ENCODE measurements around the gene ZNF227.
"Not testable (repeated sequence)": the region's sequence is repeated elsewhere in the genome, so short reads cannot be mapped to it uniquely, and the experiment has no call there.

Gene ZNF227

GRCh38 chr19:44236384-44236783 lies 24.1 kb downstream of the ZNF227 start:
- H3K4me3 ChIP-seq (replicated peaks; ENCODE audit: low read depth, low read length) = no peak overlapping the region
- DNase-seq (ENCODE audit: extremely low read depth, low read depth) = no peak
- TF ChIP-seq CTCF (IDR thresholded peaks at IDR 0.05; ENCODE audit: low read depth, low read length, missing control alignments) = no peak

GRCh38 chr19:44252332-44252731 lies 40.0 kb downstream of the ZNF227 start:
- DNase-seq (ENCODE audit: extremely low read depth, low read depth); H3K4me3 ChIP-seq (replicated peaks; ENCODE audit: low read depth, low read length): not testable (repeated sequence)

GRCh38 chr19:44253392-44253791 lies 41.1 kb downstream of the ZNF227 start:
- H3K4me3 ChIP-seq (replicated peaks; ENCODE audit: low read depth, low read length); DNase-seq (ENCODE audit: extremely low read depth, low read depth): not testable (repeated sequence)

GRCh38 chr19:44254496-44254895 lies 42.2 kb downstream of the ZNF227 start:
- TF ChIP-seq CTCF (IDR thresholded peaks at IDR 0.05; ENCODE audit: low read depth, low read length, missing control alignments) = no peak
- DNase-seq (ENCODE audit: extremely low read depth, low read depth) = no peak
- H3K4me3 ChIP-seq (replicated peaks; ENCODE audit: low read depth, low read length) = no peak overlapping the region

- no peak for DNase-seq (ENCODE audit: extremely low read depth, low read depth)
- H3K4me3 ChIP-seq (replicated peaks; ENCODE audit: low read depth, low read length) = no peak overlapping the region
- no peak for TF ChIP-seq CTCF (IDR thresholded peaks at IDR 0.05; ENCODE audit: low read depth, low read length, missing control alignments)
These were observed 43.5 kb downstream of the ZNF227 start for GRCh38 chr19:44255705-44256411.

- DNase-seq (ENCODE audit: extremely low read depth, low read depth) = no peak
- TF ChIP-seq CTCF (IDR thresholded peaks at IDR 0.05; ENCODE audit: low read depth, low read length, missing control alignments) = no peak
- H3K4me3 ChIP-seq (replicated peaks; ENCODE audit: low read depth, low read length) = no peak overlapping the region
These were observed 45.8 kb downstream of the ZNF227 start for GRCh38 chr19:44258136-44258535.

GRCh38 chr19:44258835-44259413 lies 46.6 kb downstream of the ZNF227 start:
- no peak for DNase-seq (ENCODE audit: extremely low read depth, low read depth)
- TF ChIP-seq CTCF (IDR thresholded peaks at IDR 0.05; ENCODE audit: low read depth, low read length, missing control alignments) = no peak
- no peak overlapping the region for H3K4me3 ChIP-seq (replicated peaks; ENCODE audit: low read depth, low read length)

GRCh38 chr19:44260343-44260681 lies 48.0 kb downstream of the ZNF227 start:
- H3K4me3 ChIP-seq (replicated peaks; ENCODE audit: low read depth, low read length) = peak overlapping the region; percentile 40
- DNase-seq (ENCODE audit: extremely low read depth, low read depth) = no peak
- no peak for TF ChIP-seq CTCF (IDR thresholded peaks at IDR 0.05; ENCODE audit: low read depth, low read length, missing control alignments)

All from HFF-Myc (cell line).